Kidney epithelial cell (primary cell): Measurements from ENCODE around the gene GNPDA1. TPM values are rescaled to one million over a fixed set of nuclear protein-coding genes. Genes with fewer than 3 reads are reported as not detected.
"Not testable (repeated sequence)": the region's sequence is repeated elsewhere in the genome, so short reads cannot be mapped to it uniquely, and the experiment has no call there.

ENCODE experiments used
- DNase-seq: peaks from one replicate; pipeline ENCODE4 v3.0.0-alpha.2; 2010; ENCODE audit warnings: low read depth
- H3K27me3 ChIP-seq: 2 replicates; pipeline ENCODE4 v1.6.0; 2011; ENCODE audit warnings: low read length; ENCODE audit not compliant: control insufficient read depth, insufficient read depth
- H3K36me3 ChIP-seq: 2 replicates; pipeline ENCODE4 v1.5.1; 2011; ENCODE audit warnings: low read length; ENCODE audit not compliant: control insufficient read depth, insufficient read depth
- H3K4me3 ChIP-seq: 2 replicates; pipeline ENCODE4 v1.5.1; 2011; ENCODE audit warnings: low read depth, mild to moderate bottlenecking, control low read depth, low read length
- CTCF ChIP-seq: IDR thresholded peaks from 2 replicates; pipeline ENCODE4 v1.5.1; 2011; ENCODE audit warnings: mild to moderate bottlenecking, moderate library complexity, low read length, control low read depth, inconsistent platforms; ENCODE audit not compliant: insufficient read depth, poor library complexity, severe bottlenecking
- total RNA-seq: library from RNA; depleted of rRNA; stranded (reverse); fragments of >200 nt; gene quantifications from 2 replicates; pipeline ENCODE4 v1.2.3, GENCODE V29; 2015

GNPDA1 gene
- total RNA-seq, 1 donor from 2014 or later = 164 TPM

- no peaks in the 10 kb centered on the region for H3K27me3 ChIP-seq
- H3K4me3 ChIP-seq = no peak overlapping the region
- H3K36me3 ChIP-seq = no peaks in the 10 kb centered on the region
- no peak for TF ChIP-seq CTCF
- DNase-seq = no peak
These were observed 40.8 kb upstream of the GNPDA1 start for GRCh38 chr5:142053426-142054151.

- not testable (repeated sequence) for H3K4me3 ChIP-seq, H3K27me3 ChIP-seq, DNase-seq, H3K36me3 ChIP-seq
These were observed 39.2 kb upstream of the GNPDA1 start for GRCh38 chr5:142052026-142052425.

- TF ChIP-seq CTCF = no peak
- Histone ChIP-seq H3K36me3 (no peaks in the 10 kb centered on the region), H3K4me3 (no peak overlapping the region), H3K27me3 (no peaks in the 10 kb centered on the region)
- no peak for DNase-seq
These were observed 35.4 kb upstream of the GNPDA1 start for GRCh38 chr5:142048272-142048671.

- Histone ChIP-seq H3K27me3 (no peaks in the 10 kb centered on the region), H3K4me3 (no peak overlapping the region), H3K36me3 (no peaks in the 10 kb centered on the region)
- no peak for TF ChIP-seq CTCF
- no peak for DNase-seq
These were observed 33.4 kb upstream of the GNPDA1 start for GRCh38 chr5:142046191-142046590.

GRCh38 chr5:142040881-142041280, 28.1 kb upstream of the GNPDA1 start:
- H3K4me3 ChIP-seq, DNase-seq, H3K36me3 ChIP-seq, H3K27me3 ChIP-seq: not testable (repeated sequence)

- no peaks in the 10 kb centered on the region for H3K27me3 ChIP-seq
- DNase-seq = no peak
- no peaks in the 10 kb centered on the region for H3K36me3 ChIP-seq
- no peak overlapping the region for H3K4me3 ChIP-seq
- no peak for TF ChIP-seq CTCF
These were observed 27.5 kb upstream of the GNPDA1 start for GRCh38 chr5:142040285-142040684.

- no peaks in the 10 kb centered on the region for H3K27me3 ChIP-seq
- TF ChIP-seq CTCF = no peak
- no peak overlapping the region for H3K4me3 ChIP-seq
- H3K36me3 ChIP-seq = no peaks in the 10 kb centered on the region
- DNase-seq = no peak
These were observed 25.9 kb upstream of the GNPDA1 start for GRCh38 chr5:142038735-142039134.

- DNase-seq, H3K36me3 ChIP-seq, H3K4me3 ChIP-seq, H3K27me3 ChIP-seq: not testable (repeated sequence)
These were observed 24.8 kb upstream of the GNPDA1 start for GRCh38 chr5:142037599-142037998.
